HepG2 (cell line): ENCODE results near the gene SPRY1. TPM values are rescaled to one million over a fixed set of nuclear protein-coding genes. Genes with fewer than 3 reads are reported as not detected.

Source experiments
- FOXA3 ChIP-seq: IDR thresholded peaks from 2 replicates; pipeline ENCODE4 v1.6.1; 2016; ENCODE audit warnings: missing genetic modification reagents, missing compliant biosample characterization
- HCFC1 ChIP-seq: fragments of 150-350 bp; IDR thresholded peaks from 2 replicates; pipeline ENCODE4 v1.6.1; 2014; ENCODE audit warnings: low read depth, low read length
- KDM5B ChIP-seq: sonication (generic); formaldehyde crosslinking; IDR thresholded peaks from 2 replicates; pipeline ENCODE4 v1.4.0; 2020; ENCODE audit warnings: missing genetic modification reagents, mild to moderate bottlenecking, borderline replicate concordance
- MAF1 ChIP-seq: sonication (generic); formaldehyde crosslinking; IDR thresholded peaks from 2 replicates; pipeline ENCODE4 v1.5.0; 2020; ENCODE audit warnings: missing genetic modification reagents, borderline replicate concordance
- MLLT10 ChIP-seq: sonication (generic); formaldehyde crosslinking; IDR thresholded peaks from 2 replicates; pipeline ENCODE4 v1.4.0; 2020; ENCODE audit warnings: missing genetic modification reagents
- NCOA2 ChIP-seq: sonication (generic); formaldehyde crosslinking; IDR thresholded peaks from 2 replicates; pipeline ENCODE4 v1.8.0; 2022; ENCODE audit warnings: inconsistent platforms
- NFE2 ChIP-seq: sonication (generic); formaldehyde crosslinking; IDR thresholded peaks from 2 replicates; pipeline ENCODE4 v1.4.0; 2020; ENCODE audit warnings: missing genetic modification reagents
- NFKB2 ChIP-seq: sonication (generic); formaldehyde crosslinking; IDR thresholded peaks from 2 replicates; pipeline ENCODE4 v1.4.0; 2020; ENCODE audit warnings: missing genetic modification reagents, borderline replicate concordance
- NONO ChIP-seq, 2 experiments: fragments of 450-650 bp in 1 of 2; sonication (generic) in 1 of 2; formaldehyde crosslinking in 1 of 2; IDR thresholded peaks in 1 of 2; conservative IDR thresholded peaks in 1 of 2; 2 replicates each; pipeline versions ENCODE4 v1.6.1 to v1.8.0; 2017 to 2022; ENCODE audit warnings: mild to moderate bottlenecking in 1 of 2, missing genetic modification reagents in 1 of 2, moderate library complexity in 1 of 2
- PAXIP1 ChIP-seq: sonication (generic); formaldehyde crosslinking; conservative IDR thresholded peaks from 2 replicates; pipeline ENCODE4 v1.4.0; 2020; ENCODE audit warnings: mild to moderate bottlenecking, missing genetic modification reagents, moderate library complexity
- RARA ChIP-seq: IDR thresholded peaks from 2 replicates; pipeline ENCODE4 v1.6.1; 2016; ENCODE audit warnings: missing genetic modification reagents, missing compliant biosample characterization
- TBP ChIP-seq: sonication (generic); formaldehyde crosslinking; IDR thresholded peaks from 2 replicates; pipeline ENCODE4 v1.5.0; 2020; ENCODE audit warnings: missing genetic modification reagents
- TSC22D2 ChIP-seq: sonication (generic); formaldehyde crosslinking; IDR thresholded peaks from 2 replicates; pipeline ENCODE4 v1.5.1; 2020; ENCODE audit warnings: missing genetic modification reagents, mild to moderate bottlenecking, borderline replicate concordance
- YEATS4 ChIP-seq: sonication (generic); formaldehyde crosslinking; IDR thresholded peaks from 2 replicates; pipeline ENCODE4 v1.4.0; 2020; ENCODE audit warnings: missing genetic modification reagents, borderline replicate concordance
- ZC3H13 ChIP-seq: sonication (generic); formaldehyde crosslinking; IDR thresholded peaks from 2 replicates; pipeline ENCODE4 v1.8.1; 2023; ENCODE audit warnings: mild to moderate bottlenecking, missing genetic modification reagents, moderate library complexity
- ZKSCAN8 ChIP-seq: IDR thresholded peaks from 2 replicates; pipeline ENCODE4 v1.6.1; 2016; ENCODE audit warnings: borderline replicate concordance, missing genetic modification reagents, missing compliant biosample characterization
- ZNF333 ChIP-seq: sonication (generic); formaldehyde crosslinking; IDR thresholded peaks from 2 replicates; pipeline ENCODE4 v1.4.0; 2020; ENCODE audit warnings: mild to moderate bottlenecking, missing genetic modification reagents, borderline replicate concordance
- ZNF33A ChIP-seq: sonication (generic); formaldehyde crosslinking; IDR thresholded peaks from 2 replicates; pipeline ENCODE4 v1.5.1; 2020; ENCODE audit warnings: missing genetic modification reagents, mild to moderate bottlenecking, moderate library complexity, borderline replicate concordance
- ZNF550 ChIP-seq: sonication (generic); formaldehyde crosslinking; IDR thresholded peaks from 2 replicates; pipeline ENCODE4 v1.4.0; 2020; ENCODE audit warnings: mild to moderate bottlenecking, missing genetic modification reagents, borderline replicate concordance
- ZNF562 ChIP-seq: sonication (generic); formaldehyde crosslinking; IDR thresholded peaks from 2 replicates; pipeline ENCODE4 v1.8.0; 2022; ENCODE audit warnings: missing genetic modification reagents, borderline replicate concordance
- ZNF598 ChIP-seq: sonication (generic); formaldehyde crosslinking; IDR thresholded peaks from 2 replicates; pipeline ENCODE4 v1.5.1; 2020; ENCODE audit warnings: mild to moderate bottlenecking, missing genetic modification reagents, borderline replicate concordance
- ZNF709 ChIP-seq: sonication (generic); formaldehyde crosslinking; IDR thresholded peaks from 2 replicates; pipeline ENCODE4 v1.5.0; 2020; ENCODE audit warnings: mild to moderate bottlenecking, missing genetic modification reagents
- ZNF724P ChIP-seq: sonication (generic); formaldehyde crosslinking; IDR thresholded peaks from 2 replicates; pipeline ENCODE4 v1.8.0; 2022; ENCODE audit warnings: missing genetic modification reagents, borderline replicate concordance
- polyA plus RNA-seq, 8 experiments: library from polyadenylated mRNA; depleted of rRNA in 3 of 8; stranded (reverse) in 7 of 8; unstranded in 1 of 8; fragments of >200 nt; fragmentation: Illumina TruSeq in 4 of 8; extraction: Trizol in 4 of 8; gene quantifications; 2 replicates each; pipeline versions ENCODE4 v1.2.1 to v1.2.3, GENCODE V29; 2011 to 2016; ENCODE audit warnings: low read depth in 4 of 8, missing spikeins in 1 of 8, mixed read lengths in 1 of 8; ENCODE audit not compliant: insufficient read depth in 1 of 8
- total RNA-seq, 5 experiments: library from RNA; depleted of rRNA; stranded (reverse); fragments of >200 nt; fragmentation: Illumina TruSeq; extraction: Trizol; gene quantifications; 2 replicates each; pipeline ENCODE4 v1.2.3, GENCODE V29; 2016; ENCODE audit warnings: low read depth in 1 of 5
- TF ChIP-seq, protein P1 (sequence below): sonication (generic); formaldehyde crosslinking; IDR thresholded peaks from 2 replicates; pipeline ENCODE4 v1.5.0; 2020; ENCODE audit warnings: mild to moderate bottlenecking, low read depth, missing genetic modification reagents, borderline replicate concordance
- TF ChIP-seq, protein P2 (sequence below), 2 experiments: sonication (generic) in 1 of 2; formaldehyde crosslinking in 1 of 2; IDR thresholded peaks; 2 replicates each; pipeline versions ENCODE4 v1.4.0 to v1.6.1; 2018 to 2020; ENCODE audit warnings: missing genetic modification reagents in 2 of 2, borderline replicate concordance in 1 of 2, low read depth in 1 of 2, mild to moderate bottlenecking in 1 of 2, missing biosample characterization in 1 of 2
- TF ChIP-seq, protein P3 (sequence below): sonication (generic); formaldehyde crosslinking; IDR thresholded peaks from 2 replicates; pipeline ENCODE4 v1.8.1; 2023; ENCODE audit warnings: missing genetic modification reagents, mild to moderate bottlenecking, borderline replicate concordance

Gene SPRY1
- total and polyA plus RNA-seq, 2 of the 13 experiments (the other 11 are each of a cell fraction or from before 2014, with no cell fraction given) = 24.7 to 33.4 TPM

- TF ChIP-seq, protein P1, sequence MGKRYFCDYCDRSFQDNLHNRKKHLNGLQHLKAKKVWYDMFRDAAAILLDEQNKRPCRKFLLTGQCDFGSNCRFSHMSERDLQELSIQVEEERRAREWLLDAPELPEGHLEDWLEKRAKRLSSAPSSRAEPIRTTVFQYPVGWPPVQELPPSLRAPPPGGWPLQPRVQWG (CRISPR knock-in tag) = no peak
- TF ChIP-seq TBP (CRISPR knock-in tag) (no peak), ZNF550 (CRISPR knock-in tag) (no peak), ZNF724P (CRISPR knock-in tag) (no peak), FOXA3 (CRISPR knock-in tag) (peak; percentile 81), ZNF598 (CRISPR knock-in tag) (no peak), ZC3H13 (CRISPR knock-in tag) (no peak), MLLT10 (CRISPR knock-in tag) (no peak), YEATS4 (CRISPR knock-in tag) (no peak), RARA (CRISPR knock-in tag) (peak; percentile 90), ZNF333 (CRISPR knock-in tag) (no peak), PAXIP1 (CRISPR knock-in tag) (peak; percentile 67), ZNF33A (no peak), NFKB2 (CRISPR knock-in tag) (no peak), NFE2 (CRISPR knock-in tag) (no peak), ZKSCAN8 (CRISPR knock-in tag) (peak; percentile 75; the same call in 1 of the 2 replicates), HCFC1 (no peak), MAF1 (no peak), TSC22D2 (no peak), KDM5B (CRISPR knock-in tag) (no peak), NONO (IDR thresholded peaks at IDR 0.05) (no peak), NONO (CRISPR knock-in tag; conservative IDR thresholded peaks at IDR 0.05) (0 out of 2 replicates have a peak, but pooled peaks have one; percentile 33), ZNF562 (no peak), NCOA2 (CRISPR knock-in tag) (peak; percentile 91), ZNF709 (CRISPR knock-in tag) (no peak)
- TF ChIP-seq, protein P2, sequence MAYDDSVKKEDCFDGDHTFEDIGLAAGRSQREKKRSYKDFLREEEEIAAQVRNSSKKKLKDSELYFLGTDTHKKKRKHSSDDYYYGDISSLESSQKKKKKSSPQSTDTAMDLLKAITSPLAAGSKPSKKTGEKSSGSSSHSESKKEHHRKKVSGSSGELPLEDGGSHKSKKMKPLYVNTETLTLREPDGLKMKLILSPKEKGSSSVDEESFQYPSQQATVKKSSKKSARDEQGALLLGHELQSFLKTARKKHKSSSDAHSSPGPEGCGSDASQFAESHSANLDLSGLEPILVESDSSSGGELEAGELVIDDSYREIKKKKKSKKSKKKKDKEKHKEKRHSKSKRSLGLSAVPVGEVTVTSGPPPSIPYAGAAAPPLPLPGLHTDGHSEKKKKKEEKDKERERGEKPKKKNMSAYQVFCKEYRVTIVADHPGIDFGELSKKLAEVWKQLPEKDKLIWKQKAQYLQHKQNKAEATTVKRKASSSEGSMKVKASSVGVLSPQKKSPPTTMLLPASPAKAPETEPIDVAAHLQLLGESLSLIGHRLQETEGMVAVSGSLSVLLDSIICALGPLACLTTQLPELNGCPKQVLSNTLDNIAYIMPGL (CRISPR knock-in tag; IDR thresholded peaks at IDR 0.05; ENCODE audit: borderline replicate concordance in 1 of 2, low read depth in 1 of 2) = no peak
- TF ChIP-seq, protein P3, sequence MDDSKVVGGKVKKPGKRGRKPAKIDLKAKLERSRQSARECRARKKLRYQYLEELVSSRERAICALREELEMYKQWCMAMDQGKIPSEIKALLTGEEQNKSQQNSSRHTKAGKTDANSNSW (CRISPR knock-in tag) = no peak
Observed at GRCh38 chr4:123415977-123416376, 19.4 kb downstream of the SPRY1 start (continued).
